HCT116 (cell line): Measurements from ENCODE around the gene FNDC3B. TPM values are rescaled to one million over a fixed set of nuclear protein-coding genes. Genes with fewer than 3 reads are reported as not detected.

ENCODE experiments used
- ATAC-seq: fragments of 200-7000 bp; cut with Tn5 transposase; 2 replicates; pipeline ENCODE4 v1.9.1; 2020; ENCODE audit warnings: mild to moderate bottlenecking, moderate library complexity
- BruUV-seq: library from RNA; stranded (reverse); fragments of 400-500 nt; replicated peaks from 2 replicates; lab custom pipeline; 2021; lab: Mats Ljungman, UMichigan
- CTCF ChIA-PET: fragments of 300-600 bp; sonication (Branson Sonifier 250); formaldehyde crosslinking; loops from one replicate; lab custom pipeline; 2021; ENCODE audit warnings: antibody characterized with exemption; lab: Charles Lee
- POLR2A ChIA-PET: fragments of 300-600, 350-600 bp; sonication (Branson Sonifier 250); formaldehyde crosslinking; loops from one replicate; lab custom pipeline; 2021; ENCODE audit warnings: antibody characterized with exemption; lab: Charles Lee
- RAD21 ChIA-PET, 2 experiments: fragments of 300-600 bp; sonication (Branson Sonifier 250); formaldehyde crosslinking; loops; one replicate each; lab custom pipeline; 2023; ENCODE audit warnings: low total read pairs in 2 of 2; ENCODE audit not compliant: uncharacterized antibody in 2 of 2, unreplicated experiment in 2 of 2, low non-redundant PET in 1 of 2; lab: Charles Lee
- DNase-seq: peaks from one replicate; pipeline ENCODE4 v3.0.0-alpha.2; 2010; ENCODE audit warnings: low read depth, low spot score
- H2AFZ ChIP-seq: fragments of 200-600 bp; shearing (Covaris generic), sonication (generic); 2 replicates; pipeline ENCODE4 v1.6.1; 2017; ENCODE audit warnings: low read depth, mixed run types, mixed read lengths, antibody characterized with exemption, low read length; ENCODE audit not compliant: poor library complexity, severe bottlenecking
- H3K27ac ChIP-seq: 2 replicates; pipeline ENCODE4 v1.5.1; 2012; ENCODE audit warnings: low read depth, low read length
- H3K27me3 ChIP-seq: fragments of 200-600 bp; sonication (generic); 2 replicates; pipeline ENCODE4 v1.6.1; 2016; ENCODE audit warnings: mixed run types, low read length, mixed read lengths; ENCODE audit not compliant: insufficient read depth
- H3K36me3 ChIP-seq, 2 experiments: fragments of 200-500 bp in 1 of 2; fragments of 200-600 bp in 1 of 2; sonication (Bioruptor generic) in 1 of 2; sonication (generic) in 1 of 2; 2 replicates each; pipeline versions ENCODE4 v1.5.1 to v1.6.1; 2014 to 2016; ENCODE audit warnings: low read length in 2 of 2, inconsistent platforms in 1 of 2, mixed read lengths in 1 of 2, mixed run types in 1 of 2; ENCODE audit not compliant: insufficient read depth in 2 of 2, control insufficient read depth in 1 of 2
- H3K4me1 ChIP-seq, 2 experiments: fragments of 200-600 bp in 1 of 2; sonication (generic) in 1 of 2; 2 replicates each; pipeline versions ENCODE4 v1.5.1 to v1.6.1; 2012 to 2017; ENCODE audit warnings: low read length in 2 of 2, inconsistent platforms in 1 of 2, mild to moderate bottlenecking in 1 of 2, mixed read lengths in 1 of 2, mixed run types in 1 of 2, moderate library complexity in 1 of 2; ENCODE audit not compliant: insufficient read depth in 2 of 2, control insufficient read depth in 1 of 2
- H3K4me2 ChIP-seq: fragments of 200-600 bp; sonication (generic); 2 replicates; pipeline ENCODE4 v1.6.1; 2017; ENCODE audit warnings: mixed run types, low read length, mixed read lengths
- H3K4me3 ChIP-seq, 2 experiments: fragments of 200-600 bp in 1 of 2; sonication (generic) in 1 of 2; replicated peaks in 1 of 2; 2 replicates each; pipeline ENCODE4 v1.5.1; 2011 to 2016; ENCODE audit warnings: low read length in 2 of 2, control low read depth in 1 of 2, low read depth in 1 of 2, mild to moderate bottlenecking in 1 of 2, mixed read lengths in 1 of 2, mixed run types in 1 of 2
- H3K79me2 ChIP-seq: fragments of 200-600 bp; sonication (generic); 2 replicates; pipeline ENCODE4 v1.6.1; 2017; ENCODE audit warnings: mild to moderate bottlenecking, mixed run types, low read length, moderate library complexity, mixed read lengths; ENCODE audit not compliant: insufficient read depth
- H3K9ac ChIP-seq: fragments of 200-600 bp; sonication (generic); 2 replicates; pipeline ENCODE4 v1.6.1; 2016; ENCODE audit warnings: low read length, mixed read lengths
- H3K9me2 ChIP-seq: fragments of 200-600 bp; sonication (generic), shearing (Covaris generic); 2 replicates; pipeline ENCODE4 v1.6.1; 2017; ENCODE audit warnings: mixed run types, mild to moderate bottlenecking, moderate library complexity; ENCODE audit not compliant: insufficient read depth
- H3K9me3 ChIP-seq, 2 experiments: fragments of 200-500 bp in 1 of 2; fragments of 200-600 bp in 1 of 2; sonication (Bioruptor generic) in 1 of 2; sonication (generic) in 1 of 2; 2 replicates each; pipeline ENCODE4 v1.6.1; 2014 to 2017; ENCODE audit warnings: low read length in 2 of 2, mixed read lengths in 2 of 2, inconsistent platforms in 1 of 2, low read depth in 1 of 2, mild to moderate bottlenecking in 1 of 2, mixed run types in 1 of 2, moderate library complexity in 1 of 2; ENCODE audit not compliant: control insufficient read depth in 1 of 2, insufficient read depth in 1 of 2
- H4K20me1 ChIP-seq: fragments of 200-600 bp; sonication (generic), shearing (Covaris generic); 2 replicates; pipeline ENCODE4 v1.6.1; 2017; ENCODE audit warnings: mixed run types, mild to moderate bottlenecking, moderate library complexity; ENCODE audit not compliant: insufficient read depth
- ATF3 ChIP-seq: IDR thresholded peaks from 2 replicates; pipeline ENCODE4 v1.6.1; 2012
- CEBPB ChIP-seq: IDR thresholded peaks from 2 replicates; pipeline ENCODE4 v1.6.1; 2012; ENCODE audit warnings: low read depth
- CTCF ChIP-seq, 3 experiments: fragments of 200-600 bp in 1 of 3; sonication (generic) in 1 of 3; IDR thresholded peaks in 2 of 3; conservative IDR thresholded peaks in 1 of 3; 2 replicates each; pipeline ENCODE4 v1.5.1; 2012 to 2017; ENCODE audit warnings: low read depth in 2 of 3, low read length in 2 of 3, antibody characterized with exemption in 1 of 3, borderline replicate concordance in 1 of 3, control low read depth in 1 of 3, mild to moderate bottlenecking in 1 of 3, mixed read lengths in 1 of 3, mixed run types in 1 of 3, moderate library complexity in 1 of 3; ENCODE audit not compliant: insufficient read depth in 1 of 3
- FOSL1 ChIP-seq: IDR thresholded peaks from 2 replicates; pipeline ENCODE4 v1.6.1; 2012; ENCODE audit warnings: low read depth
- JUND ChIP-seq: IDR thresholded peaks from 2 replicates; pipeline ENCODE4 v1.6.1; 2012
- POLR2A ChIP-seq: IDR thresholded peaks from 2 replicates; pipeline ENCODE4 v1.7.0; 2011; ENCODE audit warnings: borderline replicate concordance; ENCODE audit not compliant: insufficient read depth, insufficient read length; ENCODE audit errors: extremely low read depth
- RAD21 ChIP-seq: IDR thresholded peaks from 2 replicates; pipeline ENCODE4 v1.6.1; 2012; ENCODE audit warnings: low read depth, mild to moderate bottlenecking
- REST ChIP-seq: IDR thresholded peaks from 2 replicates; pipeline ENCODE4 v1.6.1; 2012; ENCODE audit warnings: low read depth
- SP1 ChIP-seq: IDR thresholded peaks from 2 replicates; pipeline ENCODE4 v1.6.1; 2012; ENCODE audit warnings: low read depth
- SRF ChIP-seq: IDR thresholded peaks from 2 replicates; pipeline ENCODE4 v1.6.1; 2012; ENCODE audit warnings: low read depth
- intact Hi-C: fragments of 100-400 bp; cut with micrococcal nuclease; formaldehyde crosslinking; loops from 2 replicates; pipeline ENCODE4 v1.10.0; 2022
- total RNA-seq: library from RNA; stranded (reverse); gene quantifications from one replicate; pipeline ENCODE4 v1.2.1, GENCODE V29; 2021; ENCODE audit not compliant: unreplicated experiment
- TF ChIP-seq, protein P1 (sequence below): IDR thresholded peaks from 2 replicates; pipeline ENCODE4 v1.6.1; 2012
- TF ChIP-seq, protein P2 (sequence below): IDR thresholded peaks from 2 replicates; pipeline ENCODE4 v1.6.1; 2011; ENCODE audit warnings: mild to moderate bottlenecking, low read length, moderate library complexity; ENCODE audit not compliant: insufficient replicate concordance; ENCODE audit errors: extremely low read depth

FNDC3B gene
- total RNA-seq, 1 experiment from 2014 or later: 45.7 TPM

GRCh38 chr3:172079326-172079976, 40.1 kb downstream of the FNDC3B start:
- Histone ChIP-seq H2AFZ (no peak overlapping the region), H3K36me3 (no peaks in the 10 kb centered on the region), H4K20me1 (no peaks in the 10 kb centered on the region; the same call in 1 of the 2 replicates), H3K4me3 (no peak overlapping the region), H3K27ac (no peak overlapping the region), H3K9me2 (no peaks in the 10 kb centered on the region), H3K79me2 (peaks cover 60% of the 10 kb centered on the region), H3K4me2 (no peak overlapping the region), H3K9ac (no peak overlapping the region), H3K27me3 (no peaks in the 10 kb centered on the region), H3K9me3 (no peaks in the 10 kb centered on the region), H3K4me1 (no peaks in the 10 kb centered on the region)
- POLR2A ChIA-PET: no interaction called here
- intact Hi-C loops: no loop called here
- RAD21 ChIA-PET: no interaction called here
- ATAC-seq (no peak), DNase-seq (no peak)
- BruUV-seq: no TSS peak
- CTCF ChIA-PET: no interaction called here
- TF ChIP-seq JUND: no peak
- TF ChIP-seq CEBPB: no peak
- TF ChIP-seq SRF: no peak
- no peak for TF ChIP-seq CTCF (IDR thresholded peaks at IDR 0.05 in 2 of 3, conservative IDR thresholded peaks at IDR 0.05 in 1 of 3; ENCODE audit: borderline replicate concordance in 1 of 3, insufficient read depth in 1 of 3, low read depth in 2 of 3, low read length in 2 of 3)
- TF ChIP-seq ATF3: no peak
- no peak for TF ChIP-seq FOSL1

DNA sequence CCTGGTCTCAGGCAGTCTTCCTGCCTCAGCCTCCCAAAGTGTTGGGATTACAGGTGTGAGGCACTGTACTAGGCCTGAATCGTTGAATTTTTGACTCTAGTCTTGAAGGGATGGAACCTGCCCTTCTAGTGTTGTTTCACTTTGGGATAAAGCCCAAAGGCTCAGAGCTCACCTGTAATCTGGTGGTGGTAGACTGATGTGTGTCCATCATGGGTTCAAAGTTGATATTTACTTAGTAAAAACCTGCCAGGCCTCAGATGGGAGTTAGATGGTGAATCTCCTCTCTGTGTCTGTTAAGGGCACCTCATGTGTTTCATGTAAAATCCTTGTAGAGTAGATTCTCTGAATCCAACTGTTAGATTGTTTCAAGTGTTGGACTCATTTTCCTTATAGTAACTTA, 41.1 kb downstream of the FNDC3B start:
- Histone ChIP-seq H3K27ac (no peak overlapping the region), H3K36me3 (no peaks in the 10 kb centered on the region), H3K9me2 (no peaks in the 10 kb centered on the region), H3K4me2 (no peak overlapping the region), H3K4me3 (no peak overlapping the region), H3K79me2 (peaks cover 52% of the 10 kb centered on the region), H3K27me3 (no peaks in the 10 kb centered on the region), H2AFZ (no peak overlapping the region), H4K20me1 (no peaks in the 10 kb centered on the region; the same call in 1 of the 2 replicates), H3K9me3 (no peaks in the 10 kb centered on the region), H3K9ac (no peak overlapping the region), H3K4me1 (no peaks in the 10 kb centered on the region)
- POLR2A ChIA-PET: no interaction called here
- ATAC-seq (no peak), DNase-seq (no peak)
- RAD21 ChIA-PET: no interaction called here
- BruUV-seq: no TSS peak
- CTCF ChIA-PET: no interaction called here
- intact Hi-C loops: no loop called here
- TF ChIP-seq, protein P1, sequence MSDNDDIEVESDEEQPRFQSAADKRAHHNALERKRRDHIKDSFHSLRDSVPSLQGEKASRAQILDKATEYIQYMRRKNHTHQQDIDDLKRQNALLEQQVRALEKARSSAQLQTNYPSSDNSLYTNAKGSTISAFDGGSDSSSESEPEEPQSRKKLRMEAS: no peak
- TF ChIP-seq SP1 (no peak), POLR2A (no peak), RAD21 (no peak), REST (no peak), ATF3 (no peak)
- TF ChIP-seq, protein P2, sequence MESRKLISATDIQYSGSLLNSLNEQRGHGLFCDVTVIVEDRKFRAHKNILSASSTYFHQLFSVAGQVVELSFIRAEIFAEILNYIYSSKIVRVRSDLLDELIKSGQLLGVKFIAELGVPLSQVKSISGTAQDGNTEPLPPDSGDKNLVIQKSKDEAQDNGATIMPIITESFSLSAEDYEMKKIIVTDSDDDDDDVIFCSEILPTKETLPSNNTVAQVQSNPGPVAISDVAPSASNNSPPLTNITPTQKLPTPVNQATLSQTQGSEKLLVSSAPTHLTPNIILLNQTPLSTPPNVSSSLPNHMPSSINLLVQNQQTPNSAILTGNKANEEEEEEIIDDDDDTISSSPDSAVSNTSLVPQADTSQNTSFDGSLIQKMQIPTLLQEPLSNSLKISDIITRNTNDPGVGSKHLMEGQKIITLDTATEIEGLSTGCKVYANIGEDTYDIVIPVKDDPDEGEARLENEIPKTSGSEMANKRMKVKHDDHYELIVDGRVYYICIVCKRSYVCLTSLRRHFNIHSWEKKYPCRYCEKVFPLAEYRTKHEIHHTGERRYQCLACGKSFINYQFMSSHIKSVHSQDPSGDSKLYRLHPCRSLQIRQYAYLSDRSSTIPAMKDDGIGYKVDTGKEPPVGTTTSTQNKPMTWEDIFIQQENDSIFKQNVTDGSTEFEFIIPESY: no peak
